Heart left ventricle (tissue), 13 donors: ENCODE data around the gene CLPTM1L.

Experiments
- CTCF ChIP-seq, 12 donors: fragments of 200-600 bp; sonication (generic) in 4 of 12; IDR thresholded peaks; one replicate each; pipeline versions ENCODE4 v1.5.0 to v1.8.0; 2018 to 2022; ENCODE audit warnings: antibody characterized with exemption in 12 of 12, mild to moderate bottlenecking in 5 of 12
- POLR2A ChIP-seq, 2 donors: fragments of 450-650 bp; IDR thresholded peaks; one replicate each; pipeline ENCODE4 v1.6.1; 2017; ENCODE audit warnings: antibody characterized with exemption in 2 of 2, mild to moderate bottlenecking in 2 of 2, moderate library complexity in 2 of 2
- donor health status: ischemic (EF 13 %, LVEDD 7.1; RV severe dilation, severe dysfunction).
- donor health status: DM: no; HTN: yes; CAD: no.
- donor health status: DM: no; HTN: no; CAD: no.
- donor health status: ischemic (EF 25% LVEDD 6.9; RV normal size, moderate dysfunction).
- donor health status: ischemic (EF 25% LVEDD 5.7; RV mildly dilated, moderate dysfunction).
- donor health status: ischemic (EF 35%, LVEDD 5.7; RV mildly dilated, moderate dysfunction).
- donor health status: nonischemic (EF 11% LVEDD 7.7; RV severe dilation, severe dysfunction).
- donor health status: DM: yes; HTN: yes; CAD: no.
- donor health status: PGD.
- donor health status: ischemic (EF 29% LVEDD 5.4; RV normal size, mild dysfunction).
- donor health status: nonischemic (EF 23%, LVEDD 6.1; RV moderate dilation, normal function).

GRCh38 chr5:1312993-1313833, 31.7 kb downstream of the CLPTM1L start:
- no peak for TF ChIP-seq CTCF (IDR thresholded peaks at IDR 0.05)
- TF ChIP-seq POLR2A (IDR thresholded peaks at IDR 0.05): no peak
